Transverse colon (tissue), 3 donors: ENCODE results near the gene KRTAP1-5.

ENCODE experiments used
- POLR2A ChIP-seq: fragments of 450-650 bp; IDR thresholded peaks from one replicate; pipeline ENCODE4 v1.6.1; 2016; ENCODE audit warnings: antibody characterized with exemption, mild to moderate bottlenecking, moderate library complexity
- TF ChIP-seq, protein P1 (sequence below), 5 experiments: fragments of 200-600 bp in 3 of 5; fragments of 450-650 bp in 2 of 5; sonication (generic) in 3 of 5; IDR thresholded peaks; 1 replicate in 2 of 5; 2 replicates in 3 of 5; pipeline ENCODE4 v1.5.1; 2016 to 2017; ENCODE audit warnings: antibody characterized with exemption in 5 of 5, inconsistent platforms in 3 of 5, mild to moderate bottlenecking in 2 of 5, moderate library complexity in 1 of 5

DNA sequence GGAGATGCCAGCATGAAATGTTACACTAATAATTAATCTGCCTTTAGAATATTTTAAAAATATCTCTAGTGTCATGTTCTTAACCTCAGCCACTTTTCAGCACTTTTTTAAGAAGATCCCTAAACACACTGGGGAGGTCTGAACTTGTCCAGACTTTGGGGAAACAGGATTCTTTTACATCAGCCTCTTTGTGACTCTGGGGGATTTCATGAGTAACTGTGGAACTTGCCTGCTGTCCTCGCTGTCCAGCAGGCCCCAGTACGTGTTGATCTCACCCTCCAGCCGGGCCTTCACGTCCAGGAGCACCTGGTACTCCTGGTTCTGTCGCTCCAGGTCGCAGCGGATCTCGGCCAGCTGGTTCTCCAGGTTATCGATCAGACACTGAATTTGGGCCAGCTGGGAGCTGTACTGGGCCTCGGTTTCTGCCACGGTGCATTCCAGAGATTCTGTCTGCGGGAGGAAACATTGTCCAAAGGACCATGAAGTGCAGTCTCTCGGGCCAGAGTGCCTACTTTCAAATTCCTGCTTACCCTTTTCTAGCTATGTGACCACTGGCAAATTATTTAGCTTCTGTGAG, 48.3 kb downstream of the KRTAP1-5 start:
- TF ChIP-seq POLR2A = no peak
- TF ChIP-seq, protein P1, sequence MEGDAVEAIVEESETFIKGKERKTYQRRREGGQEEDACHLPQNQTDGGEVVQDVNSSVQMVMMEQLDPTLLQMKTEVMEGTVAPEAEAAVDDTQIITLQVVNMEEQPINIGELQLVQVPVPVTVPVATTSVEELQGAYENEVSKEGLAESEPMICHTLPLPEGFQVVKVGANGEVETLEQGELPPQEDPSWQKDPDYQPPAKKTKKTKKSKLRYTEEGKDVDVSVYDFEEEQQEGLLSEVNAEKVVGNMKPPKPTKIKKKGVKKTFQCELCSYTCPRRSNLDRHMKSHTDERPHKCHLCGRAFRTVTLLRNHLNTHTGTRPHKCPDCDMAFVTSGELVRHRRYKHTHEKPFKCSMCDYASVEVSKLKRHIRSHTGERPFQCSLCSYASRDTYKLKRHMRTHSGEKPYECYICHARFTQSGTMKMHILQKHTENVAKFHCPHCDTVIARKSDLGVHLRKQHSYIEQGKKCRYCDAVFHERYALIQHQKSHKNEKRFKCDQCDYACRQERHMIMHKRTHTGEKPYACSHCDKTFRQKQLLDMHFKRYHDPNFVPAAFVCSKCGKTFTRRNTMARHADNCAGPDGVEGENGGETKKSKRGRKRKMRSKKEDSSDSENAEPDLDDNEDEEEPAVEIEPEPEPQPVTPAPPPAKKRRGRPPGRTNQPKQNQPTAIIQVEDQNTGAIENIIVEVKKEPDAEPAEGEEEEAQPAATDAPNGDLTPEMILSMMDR (IDR thresholded peaks at IDR 0.05) = no peak
